ENCODE measurements around the gene SYNGR4. TPM values are rescaled to one million over a fixed set of nuclear protein-coding genes. Genes with fewer than 3 reads are reported as not detected.
"Not testable (repeated sequence)": the region's sequence is repeated elsewhere in the genome, so short reads cannot be mapped to it uniquely, and the experiment has no call there.

SYNGR4 gene
- total RNA-seq = not detected in 2 replicates

DNA sequence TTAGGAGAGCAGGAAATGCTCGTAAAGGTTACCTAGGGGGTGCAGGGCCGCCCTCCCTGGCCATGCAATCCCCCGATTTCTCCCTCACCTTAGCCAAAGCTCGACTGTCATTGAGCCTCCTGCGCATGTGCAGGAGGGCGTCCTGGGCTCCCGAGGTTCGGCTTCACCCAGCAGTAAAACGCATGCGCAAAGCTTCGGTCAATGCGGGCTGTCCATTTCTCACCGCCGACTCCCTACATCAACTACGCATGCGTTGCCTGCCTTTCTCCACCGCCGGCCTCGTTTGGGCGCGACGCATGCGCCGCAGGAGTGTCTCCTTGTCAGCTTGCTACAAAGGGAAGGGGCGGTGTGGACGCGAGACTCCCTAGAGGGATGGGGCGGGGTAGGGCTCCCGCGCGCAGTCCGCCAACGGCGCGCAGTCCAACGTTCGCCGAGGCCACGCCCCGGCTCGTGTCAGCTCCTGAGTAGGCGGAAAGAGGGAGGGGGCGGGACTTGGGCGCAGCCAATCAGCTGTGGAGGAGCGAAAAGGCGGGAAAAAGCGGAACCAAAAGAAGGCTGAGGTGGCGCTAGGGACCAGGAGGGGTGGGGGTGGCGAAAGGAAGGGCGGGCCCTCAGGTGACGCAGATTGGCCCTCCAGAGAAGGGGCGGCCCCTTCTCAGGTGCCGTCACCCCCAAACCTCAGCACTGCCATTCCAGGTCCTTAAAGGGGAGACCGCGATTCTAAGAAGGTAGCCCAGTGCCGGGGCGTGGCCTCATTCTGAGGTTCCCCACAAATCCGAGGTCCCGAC lies at the start of gene SYNGR4, which contains the start of gene TMEM143:
TSS of gene SYNGR4 (plus strand) at position 558 of the 788 bp plus-strand sequence. CDS start 1,476 bp downstream, outside the sequence.
TSS of gene TMEM143 (minus strand) at position 131 of the 788 bp plus-strand sequence. CDS start at position 111, 20 bp downstream.
- DNase-seq (ENCODE audit: low read depth in 2 of 2) = peak; percentile 99 to 100

DNA sequence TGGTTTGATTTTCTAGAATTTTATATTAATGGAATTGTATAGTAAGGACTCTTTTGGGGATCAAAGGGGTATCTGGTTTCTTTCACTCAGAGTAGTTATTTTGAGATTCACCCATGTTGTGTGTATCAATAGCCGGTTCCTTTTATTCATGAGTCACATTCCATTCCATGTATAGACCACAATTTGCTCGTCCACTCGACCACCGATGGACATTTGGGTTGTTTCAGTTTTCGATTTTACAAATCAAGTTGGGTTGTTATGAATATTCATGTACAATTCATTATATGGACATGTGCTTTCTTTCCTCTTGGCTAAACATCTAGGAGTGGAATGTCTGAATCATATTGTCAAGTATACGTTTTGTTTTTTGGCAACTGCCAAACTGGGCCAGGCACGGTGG lies 48.5 kb upstream of the SYNGR4 start:
- DNase-seq (ENCODE audit: low read depth in 2 of 2) = no peak

DNA sequence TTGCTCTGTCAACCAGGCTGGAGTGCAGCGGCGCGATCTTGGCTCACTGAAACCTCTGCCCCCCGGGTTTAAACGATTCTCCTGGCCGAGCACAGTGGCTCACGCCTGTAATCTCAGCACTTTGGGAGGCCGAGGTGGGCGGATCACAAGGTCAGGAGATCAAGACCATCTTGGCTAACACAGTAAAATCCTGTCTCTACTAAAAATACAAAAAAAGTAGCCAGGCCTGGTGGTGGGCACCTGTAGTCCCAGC lies 46.5 kb upstream of the SYNGR4 start:
- not testable (repeated sequence) for DNase-seq (ENCODE audit: low read depth in 2 of 2)

DNA sequence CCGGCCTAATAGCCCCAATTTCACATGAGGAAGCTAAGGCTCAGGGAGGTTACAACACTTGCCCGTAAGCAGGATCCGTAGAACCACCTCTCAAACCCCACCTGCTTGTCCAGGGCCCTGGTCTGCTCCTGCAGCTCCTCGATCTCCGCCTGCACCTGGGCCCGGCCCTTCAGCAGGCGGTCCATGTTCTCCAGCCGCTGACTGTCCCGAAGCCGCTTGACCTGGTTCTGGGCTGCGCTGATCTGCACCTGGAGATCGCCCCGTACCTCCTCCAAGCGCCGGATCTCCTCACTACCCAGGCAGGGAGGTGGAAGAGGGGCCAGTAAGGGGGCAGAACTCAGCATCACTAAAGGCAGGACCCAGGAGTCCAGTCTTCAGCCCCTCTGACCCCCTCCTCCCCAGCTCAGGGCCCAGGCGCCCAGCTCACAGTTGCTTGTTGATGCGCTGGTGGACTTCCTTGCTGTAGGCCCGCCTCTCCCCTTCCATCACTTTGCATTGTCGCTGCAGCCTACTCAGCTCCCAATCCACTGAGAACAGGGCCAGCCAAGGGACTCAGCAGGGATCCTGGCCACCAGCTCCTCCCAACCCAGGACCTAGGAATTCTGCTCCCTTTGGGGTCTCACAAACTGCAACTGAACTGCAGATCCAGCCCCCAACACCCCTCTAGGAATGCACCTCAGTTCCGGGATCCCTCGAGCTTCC lies 45.7 kb upstream of the SYNGR4 start:
- DNase-seq (ENCODE audit: low read depth in 2 of 2) = no peak

DNA sequence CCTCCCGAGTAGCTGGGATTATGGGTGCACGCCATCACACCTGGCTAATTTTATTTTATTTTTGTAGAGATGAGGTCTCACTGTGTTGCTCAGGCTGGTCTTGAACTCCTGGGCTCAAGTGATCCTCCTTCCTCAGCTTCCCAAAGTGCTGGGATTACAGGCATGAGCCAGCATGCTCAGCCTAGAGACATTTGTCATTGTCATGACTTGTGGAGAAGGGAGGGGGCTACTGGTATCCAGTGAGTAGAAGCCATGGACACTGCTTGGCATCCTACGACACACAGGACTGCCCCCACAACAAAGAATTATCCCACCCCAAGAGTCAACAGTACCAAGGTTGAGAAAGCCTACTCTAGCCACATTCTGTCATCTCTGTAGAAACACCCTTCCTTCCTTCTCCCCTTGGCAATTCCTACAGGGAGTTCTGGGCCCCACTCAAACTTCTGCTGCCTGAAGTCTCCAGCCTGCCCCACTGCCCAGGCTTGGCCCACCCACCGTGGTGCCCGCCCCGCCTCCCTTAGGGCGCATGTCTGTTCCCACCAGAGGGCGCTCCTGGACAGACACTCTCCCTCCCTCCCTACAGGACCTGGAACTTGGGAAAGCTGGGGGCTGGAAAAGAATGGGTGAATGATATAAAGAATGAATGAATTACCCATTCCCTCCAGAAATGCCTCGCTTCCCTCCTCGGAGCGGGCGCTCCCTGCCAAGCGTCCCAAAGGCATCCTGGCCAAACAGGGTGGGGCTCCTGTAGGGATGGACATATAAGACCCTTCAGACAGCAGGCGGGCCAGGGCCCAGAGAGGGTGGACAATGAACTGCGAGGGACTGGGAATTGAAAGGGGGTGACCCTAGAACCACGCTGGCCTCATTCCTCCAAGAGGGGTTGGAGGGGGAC lies 44.3 kb upstream of the SYNGR4 start:
- DNase-seq (ENCODE audit: low read depth in 2 of 2) = peak; percentile 63 to 85

GRCh38 chr19:48321372-48321621 lies 42.9 kb upstream of the SYNGR4 start:
- peak; percentile 67 to 95 for DNase-seq (ENCODE audit: low read depth in 2 of 2)

GRCh38 chr19:48321622-48322591 lies 42.3 kb upstream of the SYNGR4 start:
- peak; percentile 91 to 98 for DNase-seq (ENCODE audit: low read depth in 2 of 2)

GRCh38 chr19:48325265-48325910 lies 38.8 kb upstream of the SYNGR4 start, which contains the start of gene EMP3:
EMP3 (plus strand) TSS chr19:48325552; CDS start chr19:48326845, 1,293 bp downstream.
- peak in 1 of 2 donors; percentile 52 for DNase-seq (ENCODE audit: low read depth in 2 of 2)

DNA sequence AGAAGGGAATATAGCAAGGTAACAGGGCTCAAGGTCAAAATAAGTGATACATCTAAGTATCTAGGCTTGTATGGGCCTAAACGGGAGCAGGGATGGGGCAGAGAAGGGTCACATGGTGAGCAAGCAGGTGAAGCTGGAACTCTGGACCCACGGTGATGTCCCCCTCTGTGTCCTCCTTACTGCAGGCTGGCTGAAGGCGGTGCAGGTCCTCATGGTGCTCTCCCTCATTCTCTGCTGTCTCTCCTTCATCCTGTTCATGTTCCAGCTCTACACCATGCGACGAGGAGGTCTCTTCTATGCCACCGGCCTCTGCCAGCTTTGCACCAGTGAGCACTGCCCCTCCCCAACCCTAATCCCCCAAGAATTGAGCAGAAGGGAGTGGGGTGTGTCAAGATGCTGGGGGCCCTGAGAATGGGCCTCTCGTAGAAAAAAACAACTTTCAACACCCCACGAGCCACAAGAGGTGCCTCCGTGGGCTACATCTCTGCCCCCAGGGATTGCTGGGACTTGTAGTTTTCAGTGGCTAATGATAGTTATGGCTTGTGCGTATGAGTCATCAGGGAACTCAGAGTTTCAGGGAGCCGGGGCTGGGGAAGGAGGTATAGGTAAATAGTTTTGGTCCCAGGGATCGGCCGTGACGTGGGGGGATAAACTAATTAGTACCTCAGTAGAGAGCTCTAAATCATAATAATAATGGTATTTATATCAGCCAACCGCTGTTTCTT lies 34.8 kb upstream of the SYNGR4 start:
- no peak for DNase-seq (ENCODE audit: low read depth in 2 of 2)

- DNase-seq (ENCODE audit: low read depth in 2 of 2) = peak; percentile 76 to 89
Measured at GRCh38 chr19:48330012-48330681, 34.0 kb upstream of the SYNGR4 start.

GRCh38 chr19:48332351-48332661 lies 31.9 kb upstream of the SYNGR4 start:
- DNase-seq (ENCODE audit: low read depth in 2 of 2) = no peak

- DNase-seq (ENCODE audit: low read depth in 2 of 2) = peak; percentile 96 to 99
Measured at GRCh38 chr19:48332662-48333466, 31.3 kb upstream of the SYNGR4 start.

DNA sequence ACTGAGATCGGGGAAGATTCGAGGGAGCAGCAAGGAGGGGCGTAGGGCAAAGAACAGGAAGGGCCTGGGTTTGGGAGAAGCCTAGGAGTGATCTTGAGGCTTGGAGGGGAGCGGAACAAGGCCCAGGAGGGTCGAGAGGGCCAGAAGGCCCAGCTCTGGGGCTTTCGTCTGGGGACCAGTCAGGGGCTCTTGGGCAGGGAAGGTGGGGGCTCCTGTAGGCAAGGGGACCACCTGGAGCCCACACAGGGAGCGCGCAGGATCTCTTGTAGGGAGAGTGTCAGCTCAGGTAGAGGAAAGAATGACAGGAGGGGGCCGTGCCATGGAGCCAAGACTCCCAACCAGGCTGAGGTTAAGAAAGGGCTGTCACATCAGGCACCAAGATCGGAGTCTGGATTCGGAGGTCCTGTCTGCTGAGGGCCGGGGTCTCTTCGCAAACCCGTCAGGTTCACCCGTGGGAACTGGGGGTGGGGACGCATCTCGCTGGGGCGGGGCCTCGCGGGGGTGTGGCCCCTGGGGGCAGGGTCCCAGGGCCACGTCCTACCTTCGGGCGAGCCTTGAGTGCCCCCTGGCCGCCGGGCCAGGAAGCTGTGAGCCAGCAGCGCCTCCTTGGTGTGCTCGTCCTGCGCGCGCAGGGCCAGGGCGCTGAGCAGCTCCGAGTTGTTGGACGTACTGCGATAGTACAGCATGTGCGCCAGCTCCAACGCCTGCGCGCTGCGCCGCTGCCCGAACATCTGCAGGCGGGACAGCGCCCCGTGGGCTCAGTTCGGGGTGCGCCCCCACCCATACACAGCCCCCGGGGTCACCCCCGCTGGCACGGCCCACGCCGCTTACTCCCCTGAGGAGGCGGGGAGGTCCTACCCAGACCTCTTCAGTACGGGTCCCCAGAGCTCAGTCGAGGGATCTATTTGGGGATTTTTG lies 30.4 kb upstream of the SYNGR4 start:
- peak; percentile 51 to 92 for DNase-seq (ENCODE audit: low read depth in 2 of 2)

DNA sequence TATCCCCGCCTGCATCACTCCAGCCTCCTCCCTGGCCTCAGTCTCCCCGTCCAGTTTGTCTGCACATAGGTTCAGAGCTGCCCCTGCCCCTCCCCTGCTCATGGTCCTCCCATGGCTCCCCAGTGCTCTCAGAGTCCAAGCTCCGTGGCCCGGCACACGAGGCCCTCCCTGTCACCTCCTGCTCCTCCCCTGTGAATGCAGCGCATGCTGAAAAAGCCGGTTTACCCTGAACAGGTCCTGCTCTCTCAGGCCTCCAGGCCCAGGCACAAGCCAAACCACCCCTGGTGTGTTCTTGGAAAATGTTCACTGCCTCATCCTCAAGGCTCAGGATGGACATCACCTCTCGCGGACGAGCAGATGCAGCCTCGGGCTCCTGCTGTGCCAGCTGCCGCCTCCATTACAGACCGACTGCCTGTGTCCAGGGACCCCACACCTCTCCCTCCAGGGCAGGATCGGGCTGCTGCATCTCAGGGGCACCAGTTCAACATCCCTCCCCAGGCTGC lies 25.9 kb upstream of the SYNGR4 start:
- DNase-seq (ENCODE audit: low read depth in 2 of 2) = no peak

- DNase-seq (ENCODE audit: low read depth in 2 of 2) = no peak
Measured at GRCh38 chr19:48338802-48339503, 25.2 kb upstream of the SYNGR4 start.

DNA sequence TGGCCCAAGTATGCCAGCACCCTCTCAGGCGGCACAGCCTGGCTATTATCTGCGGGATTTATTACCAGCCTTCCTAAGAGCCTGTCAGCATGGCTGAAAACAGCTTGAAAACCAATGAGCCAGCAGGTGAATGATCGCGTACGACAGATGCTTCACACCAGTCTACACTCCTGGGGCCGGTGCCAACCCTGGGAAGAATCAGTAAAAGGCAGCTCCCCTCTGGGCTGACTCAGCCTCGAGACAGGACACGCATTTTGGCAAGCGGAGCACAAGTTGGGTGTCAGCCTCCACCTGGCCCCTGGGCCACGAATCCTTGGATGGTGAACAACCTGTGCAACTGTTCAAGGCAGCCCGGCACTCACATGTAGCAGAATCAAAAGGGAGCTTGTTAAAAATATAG lies 23.2 kb upstream of the SYNGR4 start:
- no peak for DNase-seq (ENCODE audit: low read depth in 2 of 2)
